Inferior parietal cortex (tissue), 1 donor: Measurements from ENCODE around the gene ROBO1.

Experiments
- DNase-seq: peaks from one replicate; pipeline ENCODE4 v3.0.0-alpha.2; 2016; ENCODE audit errors: extremely low spot score

The ROBO1 gene

DNA sequence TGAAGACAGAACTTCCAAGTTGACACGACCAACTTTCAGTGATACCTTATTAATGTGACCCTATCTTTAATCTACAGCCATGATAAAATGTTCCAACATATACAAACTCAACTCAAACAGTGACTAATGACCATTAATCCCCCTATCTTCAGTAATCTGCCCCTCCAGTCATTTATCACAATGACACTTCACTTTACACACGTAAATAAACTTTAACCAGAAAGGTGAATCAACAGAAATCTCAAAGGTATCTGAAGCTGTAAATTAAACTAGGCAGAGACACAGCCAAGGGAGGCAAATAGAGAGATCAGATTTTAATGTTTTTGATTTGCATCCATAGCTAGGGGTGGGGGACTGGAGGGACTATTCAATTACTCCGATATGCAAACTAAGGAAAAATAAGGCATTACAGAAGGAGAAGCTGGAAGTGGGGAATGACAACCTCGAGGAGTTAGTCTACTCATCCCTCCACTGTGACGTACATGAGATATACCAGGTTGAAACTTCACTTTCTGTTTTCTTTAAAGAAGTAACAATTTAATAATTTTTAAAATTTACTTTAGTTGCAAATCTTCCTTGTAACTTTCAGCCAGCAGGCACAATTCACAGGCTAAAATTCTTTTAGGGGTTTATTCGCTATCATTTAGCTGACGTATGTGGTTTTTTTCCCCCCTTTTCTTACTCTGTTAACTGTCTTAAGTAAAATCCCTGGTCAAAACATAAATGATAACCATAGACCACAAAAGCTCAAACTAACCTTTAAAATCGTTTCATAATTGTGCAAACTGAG lies 751.0 kb downstream of the ROBO1 start:
- DNase-seq = peak; percentile 32

DNA sequence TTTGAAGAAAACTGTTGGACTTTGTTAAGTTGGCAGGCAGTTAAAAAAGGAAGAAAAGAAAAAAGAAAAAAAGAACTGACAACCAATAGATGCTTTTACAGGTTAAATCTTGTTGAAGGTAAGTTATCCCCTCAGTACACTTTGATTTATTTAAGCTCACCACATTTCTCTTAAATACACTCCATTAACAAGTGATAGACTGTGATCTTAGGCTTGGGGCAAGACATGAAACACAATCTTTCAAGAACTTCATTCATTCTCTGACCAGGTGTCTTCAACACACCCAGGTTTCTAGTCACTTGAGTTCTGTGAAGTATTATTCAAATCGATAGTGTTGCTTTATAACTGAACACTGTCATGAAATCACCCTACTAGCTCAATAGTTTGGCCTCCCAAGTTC lies 751.9 kb downstream of the ROBO1 start:
- DNase-seq = no peak

DNA sequence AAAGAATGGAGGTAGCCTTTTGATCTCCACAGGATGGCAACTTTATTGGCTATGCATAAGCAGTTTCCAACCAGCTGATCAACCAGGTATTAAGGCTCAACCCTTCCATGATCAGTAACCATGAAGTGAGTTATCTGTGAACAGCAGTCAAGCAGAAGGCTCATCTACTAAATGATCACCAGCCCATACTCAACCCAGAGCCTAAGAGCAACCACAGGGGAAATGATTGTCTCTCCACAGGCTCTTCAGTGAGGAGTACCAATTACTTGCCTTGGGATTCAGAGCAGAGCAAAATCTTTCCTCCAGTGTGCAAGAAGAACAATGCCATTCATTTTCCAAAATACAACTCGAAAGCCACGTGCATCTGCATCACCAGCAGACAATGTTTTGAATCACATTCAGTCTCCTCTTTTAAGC lies 754.8 kb downstream of the ROBO1 start:
- DNase-seq = peak; percentile 70

DNA sequence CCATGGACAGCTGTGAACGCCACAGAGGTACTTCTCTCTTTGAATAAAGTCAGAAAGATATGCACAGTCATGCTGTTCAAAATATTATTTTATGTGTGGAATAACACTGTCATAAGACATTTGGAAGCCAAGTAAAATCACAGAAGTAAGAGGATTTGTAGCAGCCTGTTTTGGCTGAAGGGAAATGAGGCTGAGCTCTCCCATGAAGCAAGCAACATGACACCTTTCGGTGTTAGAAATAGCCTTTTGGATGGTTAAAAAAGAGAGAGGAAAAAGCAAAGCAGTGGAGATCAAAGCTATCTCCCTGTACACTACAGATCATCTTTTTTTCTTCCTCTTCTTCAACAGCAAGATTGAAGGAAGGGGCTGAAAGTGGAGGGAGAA lies 755.3 kb downstream of the ROBO1 start:
- no peak for DNase-seq

DNA sequence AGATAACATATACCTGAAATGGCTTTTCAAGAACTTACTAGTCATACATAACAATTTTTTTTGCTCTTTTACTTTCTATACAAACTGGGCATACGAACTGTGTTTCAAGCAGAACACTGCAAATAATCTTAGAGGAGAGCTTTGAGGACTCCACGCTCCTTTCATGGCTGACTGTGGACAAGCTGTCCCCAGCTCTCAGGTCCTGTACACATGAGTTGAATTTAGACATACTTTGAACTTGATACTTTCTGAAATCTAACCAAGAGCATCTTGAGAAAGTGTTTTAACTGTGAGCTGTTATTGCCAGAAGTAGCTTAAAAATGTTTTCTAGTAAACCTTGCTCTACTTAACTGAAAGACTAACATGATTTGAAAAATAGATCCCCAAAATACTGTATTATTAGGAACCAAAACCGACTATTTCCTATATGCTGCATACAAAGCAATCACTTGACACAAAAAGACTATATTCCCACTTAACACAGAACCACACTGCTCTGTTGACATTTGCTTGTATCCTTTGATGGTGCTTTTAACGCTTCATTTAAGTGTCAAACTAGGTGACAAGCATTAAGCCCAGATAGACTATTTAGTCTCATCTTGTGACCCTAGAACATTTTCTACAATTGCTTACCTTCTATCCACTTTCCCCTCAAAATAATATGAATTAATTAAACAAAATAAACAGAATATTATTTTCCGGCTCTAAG lies 755.8 kb downstream of the ROBO1 start:
- DNase-seq = peak; percentile 38

DNA sequence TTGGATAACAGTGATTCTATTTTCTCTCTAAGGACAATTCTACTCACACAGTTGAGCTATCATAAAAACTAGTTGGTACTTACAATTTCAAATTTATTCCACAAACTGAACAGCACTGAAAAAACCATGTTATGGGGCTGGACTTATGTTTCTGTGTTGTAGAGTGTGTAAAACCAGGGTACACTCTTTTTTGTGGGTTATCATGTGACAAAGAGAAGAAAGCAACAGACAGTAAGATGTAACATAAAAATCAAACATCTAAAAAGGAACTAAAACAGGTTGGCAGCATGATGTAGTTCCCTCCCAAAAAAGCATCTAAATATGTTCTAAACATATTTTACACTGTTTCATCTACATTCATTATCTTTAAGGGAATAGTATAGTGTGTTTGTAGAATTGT lies 757.9 kb downstream of the ROBO1 start:
- peak; percentile 17 for DNase-seq

DNA sequence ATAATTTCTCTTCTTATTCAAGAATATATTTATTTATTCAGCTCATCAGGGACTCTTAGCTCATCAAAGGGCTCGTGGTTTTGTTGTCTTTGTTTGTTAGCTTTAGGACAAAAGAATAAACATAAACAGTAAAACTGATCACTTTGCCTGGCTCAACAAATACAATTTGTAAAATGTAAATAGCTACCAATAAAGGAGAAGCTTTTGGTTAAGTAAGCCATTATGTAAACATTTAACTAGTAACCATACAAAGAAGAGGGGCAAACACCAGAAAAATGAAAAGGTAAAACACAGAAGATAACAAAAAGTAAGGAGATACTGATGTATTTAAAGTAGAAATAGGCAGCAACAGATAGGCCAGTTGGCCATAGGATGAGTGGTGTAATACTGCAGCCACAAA lies 761.7 kb downstream of the ROBO1 start:
- no peak for DNase-seq

DNA sequence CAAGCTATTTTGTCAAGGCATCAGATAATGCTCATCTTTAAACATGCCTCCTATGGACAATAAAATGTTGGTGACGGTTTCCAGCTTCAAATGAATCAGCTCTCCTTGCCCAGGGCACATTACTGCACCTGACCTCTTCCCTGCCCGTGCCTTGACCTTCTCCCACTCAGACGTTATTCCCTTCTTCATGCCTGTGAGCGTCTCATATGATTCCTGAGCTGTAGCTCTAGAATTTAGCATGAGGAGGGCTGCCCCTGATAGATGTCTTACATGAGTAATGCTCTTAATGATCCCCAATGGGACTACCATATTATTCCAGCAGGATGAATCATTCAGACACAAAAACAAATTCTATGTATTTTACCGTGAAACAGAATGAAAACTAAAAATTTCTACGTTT lies 762.7 kb downstream of the ROBO1 start:
- DNase-seq = no peak

DNA sequence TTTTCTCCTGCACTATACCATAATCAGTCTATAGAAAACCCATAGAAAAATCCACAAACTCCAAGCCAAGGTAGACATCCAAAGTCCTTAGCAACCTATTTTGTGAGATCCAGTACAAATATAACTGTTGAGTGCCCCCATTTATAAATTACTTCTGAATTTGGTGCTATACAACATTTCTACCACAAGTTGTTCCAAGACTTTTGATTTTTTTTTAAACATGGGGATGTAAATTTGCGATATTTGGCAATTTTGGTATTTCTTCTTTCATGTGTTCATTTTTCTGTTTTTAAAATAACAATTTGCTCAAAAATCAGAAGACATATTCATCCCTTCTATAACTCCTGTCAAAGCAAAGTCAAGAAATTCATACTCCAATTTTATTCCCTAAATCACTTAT lies 763.8 kb downstream of the ROBO1 start:
- no peak for DNase-seq

DNA sequence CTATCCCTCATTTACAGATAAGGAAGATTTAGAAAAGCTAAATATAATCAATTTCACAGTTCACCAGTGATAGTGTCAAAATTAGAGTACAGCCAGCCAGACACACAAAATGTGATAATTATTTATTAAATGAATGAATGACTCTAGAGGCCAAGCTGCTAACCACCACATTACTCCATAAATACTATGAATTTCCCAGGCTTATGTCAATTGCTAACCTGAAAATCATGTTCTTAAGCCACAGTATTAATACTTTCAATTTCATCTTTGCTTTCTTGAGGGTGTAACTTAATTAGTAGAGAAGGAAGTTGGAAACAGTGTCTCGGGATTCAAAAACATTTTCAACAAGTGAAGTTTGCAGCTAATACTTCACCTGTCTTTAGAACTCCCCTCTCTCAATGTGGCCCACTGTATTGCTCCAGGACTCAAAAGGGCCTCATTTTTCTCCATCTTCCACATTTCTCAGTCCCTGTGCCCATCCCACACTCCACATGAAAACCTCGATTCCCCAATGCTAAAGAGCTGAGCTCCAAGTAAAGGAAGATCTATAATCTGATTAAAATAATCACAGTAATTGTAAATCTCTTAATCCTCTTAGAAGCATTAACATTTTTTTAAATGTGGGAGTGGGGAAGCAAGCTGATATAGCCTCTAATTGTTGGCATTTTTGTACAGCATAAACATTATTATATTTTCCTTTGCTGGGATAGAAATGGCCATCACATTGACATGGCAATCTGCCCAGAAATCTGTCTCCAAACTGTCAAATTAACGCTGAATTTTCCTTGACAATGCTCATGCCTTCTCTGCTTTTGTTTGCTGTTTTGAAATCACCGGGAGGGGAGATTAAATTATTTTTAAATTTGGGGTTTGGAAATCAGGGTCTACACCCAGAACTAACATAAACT lies 765.1 kb downstream of the ROBO1 start:
- no peak for DNase-seq

DNA sequence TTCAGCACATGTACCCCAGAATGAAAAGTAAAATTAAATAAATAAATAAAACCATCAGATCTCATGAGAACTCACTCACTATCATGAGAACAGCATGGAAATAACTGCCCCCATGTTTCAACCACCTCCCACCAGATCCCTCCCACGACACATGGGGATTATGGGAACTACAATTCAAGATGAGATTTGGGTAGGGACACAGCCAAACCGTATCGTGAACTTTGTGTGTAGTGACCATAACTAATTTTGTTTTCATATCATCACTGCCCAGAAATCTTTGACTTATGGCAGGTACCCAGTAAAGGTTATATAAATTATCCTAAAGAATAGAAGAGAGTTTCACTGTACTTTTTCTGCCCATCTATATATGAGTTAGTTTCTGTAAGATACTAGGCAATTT lies 766.5 kb downstream of the ROBO1 start:
- DNase-seq = no peak

DNA sequence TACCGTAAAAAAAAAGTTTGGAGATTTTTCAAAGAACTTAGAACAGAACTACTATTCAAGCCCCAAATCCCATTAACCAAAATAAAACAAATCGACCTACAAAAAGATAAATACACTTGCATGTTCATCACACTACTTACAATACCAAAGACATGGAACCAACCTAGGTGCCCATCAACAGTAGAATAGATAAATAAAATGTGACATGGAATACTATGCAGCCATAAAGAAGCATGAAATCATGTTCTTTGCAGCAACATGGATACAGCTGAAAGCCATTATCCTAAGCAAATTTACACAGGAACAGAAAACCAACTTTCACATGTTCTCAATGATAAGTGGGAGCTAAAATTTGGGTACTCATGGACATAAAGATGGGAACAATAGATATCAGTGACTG lies 768.7 kb downstream of the ROBO1 start:
- no peak for DNase-seq

DNA sequence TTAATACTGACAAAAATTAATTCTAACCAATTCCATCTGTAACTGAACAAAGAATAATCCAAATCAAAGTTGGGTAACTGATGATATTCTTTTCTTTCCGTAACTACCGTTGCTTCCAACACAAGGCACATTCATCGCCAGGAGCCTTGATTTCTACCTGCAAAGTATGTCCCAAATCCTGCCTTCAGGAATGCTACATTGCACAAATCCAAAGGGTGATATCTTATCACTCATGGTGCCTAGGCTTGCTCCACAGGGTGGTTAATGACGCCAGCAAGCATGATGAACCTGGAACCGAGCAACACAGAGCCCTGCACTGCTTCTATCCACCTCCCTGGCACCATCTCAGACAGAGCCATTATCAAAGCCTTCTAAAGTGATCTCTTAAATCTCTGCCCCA lies 772.7 kb downstream of the ROBO1 start:
- no peak for DNase-seq

DNA sequence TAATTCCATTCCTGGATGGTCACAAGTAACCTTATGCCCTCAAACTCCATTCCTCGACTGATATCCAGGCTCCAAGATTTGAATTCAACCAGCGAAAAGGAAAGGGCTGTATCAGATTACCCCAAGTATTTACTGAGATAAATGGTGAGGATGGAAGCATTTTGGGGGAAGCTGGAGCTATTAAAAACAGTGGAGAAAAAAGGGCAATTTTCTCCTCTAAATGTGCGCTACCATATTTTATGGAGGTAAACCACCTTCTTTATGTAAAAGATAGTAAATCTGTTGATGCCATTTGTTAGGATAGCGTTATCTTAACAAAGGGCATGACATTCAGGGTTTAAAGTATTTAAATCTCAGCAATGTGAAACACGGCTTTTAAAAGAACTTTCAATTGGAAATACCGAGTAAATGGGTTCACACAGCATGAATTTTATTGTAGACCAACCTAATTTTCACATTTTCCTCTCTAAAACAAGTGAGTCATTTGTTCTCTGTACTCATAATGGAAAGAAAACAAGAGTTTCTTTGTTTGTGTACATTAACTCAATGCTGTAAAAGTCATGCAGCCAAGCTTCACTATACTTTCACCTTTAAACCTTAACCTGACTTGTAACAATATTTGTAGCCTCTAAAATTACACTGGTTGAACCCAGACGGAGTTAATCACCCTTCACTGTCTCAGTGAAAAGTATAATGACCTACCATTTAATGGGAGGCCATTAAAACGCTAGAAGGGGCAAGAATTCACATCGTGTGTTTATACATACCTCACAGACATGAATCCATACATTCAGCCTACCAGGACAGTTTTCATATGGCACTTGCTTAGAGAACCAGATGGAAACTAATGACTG lies 773.4 kb downstream of the ROBO1 start:
- DNase-seq = no peak

DNA sequence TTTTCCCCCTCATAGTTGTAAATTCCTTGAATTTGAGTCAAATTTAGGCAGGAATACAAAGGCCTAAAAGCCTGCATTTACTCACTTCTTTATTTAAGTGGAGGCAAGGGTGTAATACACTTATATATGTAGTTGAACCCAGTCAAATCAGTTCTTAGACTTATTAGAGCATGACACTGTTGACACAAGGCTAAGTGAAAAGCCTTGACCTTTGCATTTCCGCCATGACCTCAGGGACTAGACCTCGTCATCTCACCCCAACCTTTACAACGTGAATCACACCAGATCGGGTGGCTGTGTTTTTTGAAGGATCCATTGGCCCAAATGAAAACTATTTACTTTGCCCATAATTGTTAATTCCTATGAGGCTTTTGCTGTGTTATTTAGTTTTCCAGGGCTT lies 774.4 kb downstream of the ROBO1 start:
- DNase-seq = no peak

DNA sequence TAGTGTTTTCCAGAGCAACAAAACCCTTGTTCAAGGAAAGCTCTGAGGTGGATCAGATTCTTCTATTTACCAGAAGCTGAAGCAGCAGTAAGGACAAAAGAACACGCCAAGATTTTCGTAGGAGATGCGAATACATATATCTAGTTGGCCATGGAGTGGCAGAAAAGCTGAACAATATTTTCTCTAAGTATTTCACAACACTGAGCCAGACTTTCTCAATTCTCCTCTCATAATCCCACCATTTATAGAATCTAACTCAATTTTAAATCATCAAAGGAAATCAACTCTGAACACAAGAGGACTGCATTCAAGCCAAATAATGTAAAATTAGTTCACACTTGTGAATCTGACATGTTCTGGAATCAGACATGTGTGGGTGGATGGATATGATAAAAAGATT lies 775.0 kb downstream of the ROBO1 start:
- no peak for DNase-seq

DNA sequence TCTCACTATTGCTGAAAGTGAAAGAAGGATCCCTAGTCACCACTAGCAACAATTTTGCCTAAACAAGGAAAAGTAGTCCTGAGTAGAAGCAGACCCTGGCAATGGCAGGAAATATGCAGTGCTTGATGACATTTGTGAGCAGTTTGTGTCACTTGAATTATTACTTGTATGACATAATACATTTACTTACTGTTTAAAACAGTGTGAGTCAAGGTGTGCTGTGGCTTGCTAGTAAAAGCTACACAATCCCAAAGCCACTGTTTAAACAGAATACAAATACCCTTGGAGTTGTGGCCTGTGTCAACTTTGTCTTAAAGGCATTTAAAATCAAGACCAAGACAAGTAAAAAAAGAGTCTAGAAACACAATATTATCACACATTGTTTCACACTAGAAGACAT lies 775.4 kb downstream of the ROBO1 start:
- no peak for DNase-seq

DNA sequence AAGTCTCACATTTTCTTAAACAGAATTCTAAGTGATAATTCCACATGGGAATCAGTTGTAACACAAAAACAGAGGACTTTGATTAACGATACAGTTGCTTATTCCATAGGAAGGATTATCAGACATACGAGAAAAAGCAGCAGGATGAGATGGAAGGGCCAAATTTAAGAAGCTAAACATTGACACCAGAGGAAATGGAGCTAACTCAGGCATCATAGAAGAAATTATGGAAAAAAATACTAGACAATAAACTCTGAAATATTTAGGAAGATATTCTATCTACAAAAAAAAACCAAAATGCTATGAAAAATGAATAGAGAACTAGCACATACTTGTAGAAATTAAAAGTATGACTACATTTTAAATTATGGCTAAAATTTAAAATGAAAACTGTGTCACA lies 776.1 kb downstream of the ROBO1 start:
- DNase-seq = no peak

DNA sequence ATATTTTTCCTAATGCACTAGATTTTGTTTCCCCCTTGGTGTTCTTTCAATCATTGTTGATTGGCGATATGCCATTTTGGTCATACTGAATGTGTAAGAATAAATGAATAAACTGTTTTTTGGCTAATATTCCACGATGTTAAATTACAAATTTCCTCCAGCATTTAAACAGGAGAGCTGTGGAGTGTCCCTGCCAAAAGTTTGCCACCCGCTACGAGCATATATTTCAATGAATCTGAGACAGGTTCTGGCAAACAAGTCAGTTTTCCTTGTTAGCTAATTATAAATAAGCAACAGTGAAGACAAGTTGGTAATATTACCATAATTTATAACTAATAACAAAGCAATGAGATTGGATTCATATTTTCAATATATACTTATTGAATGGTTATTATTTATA lies 777.6 kb downstream of the ROBO1 start:
- no peak for DNase-seq

DNA sequence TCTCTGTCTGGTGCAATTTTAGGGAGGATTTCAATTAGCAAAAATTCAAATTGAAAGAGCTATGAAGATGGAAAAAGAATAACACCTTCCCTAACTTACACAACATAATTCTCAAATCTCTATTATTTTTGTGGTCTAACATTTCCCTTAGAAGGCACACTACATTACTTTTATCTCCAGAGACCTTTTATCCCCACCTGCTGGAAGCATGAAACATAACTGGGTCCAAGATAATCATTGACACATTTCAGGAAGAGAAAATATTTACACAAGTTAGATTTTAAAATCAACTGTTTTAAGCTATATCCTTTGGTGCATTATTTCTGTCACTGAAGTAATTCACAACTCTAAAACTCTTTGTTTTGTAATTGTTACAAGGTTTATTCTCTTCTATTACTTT lies 779.5 kb downstream of the ROBO1 start:
- DNase-seq = no peak

DNA sequence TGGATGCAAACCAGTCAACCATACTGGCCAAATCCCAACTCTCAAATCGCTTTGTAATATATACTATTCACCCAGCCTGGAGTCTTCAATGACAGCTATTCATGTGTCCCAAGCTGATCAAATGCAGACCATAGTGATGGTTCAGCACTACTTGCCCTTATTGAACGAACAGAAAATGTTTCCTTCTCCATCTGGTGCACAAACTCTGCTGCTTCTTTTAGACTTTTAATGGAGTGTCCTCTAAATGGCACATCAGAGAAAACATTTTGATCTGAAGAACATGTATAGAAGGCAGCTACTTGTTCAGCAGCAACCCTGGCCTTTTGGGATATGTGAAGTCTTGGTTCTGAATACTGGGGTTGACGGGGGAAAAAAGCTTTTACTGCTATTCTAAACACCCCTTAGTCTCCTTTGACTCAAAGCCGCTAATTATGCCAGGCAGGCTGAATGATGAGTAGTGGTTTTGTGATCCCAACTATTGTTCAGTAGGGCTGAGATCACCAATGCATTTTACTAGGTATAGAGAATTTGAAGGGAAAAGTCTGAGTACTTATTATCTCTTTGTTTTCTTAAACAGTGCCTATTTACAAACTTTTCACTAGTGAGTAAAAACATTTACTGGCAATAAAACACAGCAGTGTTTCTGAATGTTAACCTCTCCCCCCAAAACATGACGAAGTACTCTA lies 781.2 kb downstream of the ROBO1 start:
- no peak for DNase-seq
